Hepatocyte (in vitro differentiated cells): ENCODE measurements around the gene TNNC2. TPM values are rescaled to one million over a fixed set of nuclear protein-coding genes. Genes with fewer than 3 reads are reported as not detected.

Experiments
- DNase-seq: peaks from one replicate; pipeline ENCODE4 v3.0.0-alpha.2; 2016; ENCODE audit warnings: low spot score
- H2AFZ ChIP-seq: fragments of 200-600 bp; sonication (generic); 2 replicates; pipeline ENCODE4 v1.6.0; 2016; ENCODE audit warnings: antibody characterized with exemption, mild to moderate bottlenecking
- H3K27ac ChIP-seq: fragments of 200-600 bp; sonication (generic); 2 replicates; pipeline ENCODE4 v1.5.1; 2016; ENCODE audit warnings: mild to moderate bottlenecking
- H3K27me3 ChIP-seq: fragments of 200-600 bp; sonication (generic); 2 replicates; pipeline ENCODE4 v1.6.1; 2016
- H3K36me3 ChIP-seq: fragments of 200-600 bp; sonication (generic); replicated peaks from 2 replicates; pipeline ENCODE4 v1.5.1; 2016; ENCODE audit warnings: low read depth; ENCODE audit not compliant: insufficient read depth
- H3K4me1 ChIP-seq: fragments of 200-600 bp; sonication (generic); 2 replicates; pipeline ENCODE4 v1.5.1; 2016; ENCODE audit warnings: mild to moderate bottlenecking, moderate library complexity; ENCODE audit not compliant: insufficient read depth
- H3K4me2 ChIP-seq: fragments of 200-600 bp; sonication (generic); 2 replicates; pipeline ENCODE4 v1.6.0; 2016
- H3K4me3 ChIP-seq: fragments of 200-600 bp; sonication (generic); 2 replicates; pipeline ENCODE4 v1.5.1; 2016; ENCODE audit warnings: mild to moderate bottlenecking
- H3K79me2 ChIP-seq: fragments of 200-600 bp; sonication (generic); 2 replicates; pipeline ENCODE4 v1.6.0; 2017; ENCODE audit warnings: mild to moderate bottlenecking
- H3K9me2 ChIP-seq: fragments of 200-600 bp; sonication (generic); replicated peaks from 2 replicates; pipeline ENCODE4 v1.6.0; 2017; ENCODE audit warnings: mild to moderate bottlenecking; ENCODE audit not compliant: insufficient read depth
- H3K9me3 ChIP-seq: fragments of 200-600 bp; sonication (generic); 2 replicates; pipeline ENCODE4 v1.5.1; 2016; ENCODE audit warnings: low read depth, mild to moderate bottlenecking
- H4K20me1 ChIP-seq: fragments of 200-600 bp; sonication (generic); 2 replicates; pipeline ENCODE4 v1.6.0; 2016; ENCODE audit warnings: mild to moderate bottlenecking; ENCODE audit not compliant: insufficient read depth, poor library complexity, severe bottlenecking
- EZH2 ChIP-seq: fragments of 200-600 bp; sonication (generic); IDR thresholded peaks from 2 replicates; pipeline ENCODE4 v1.6.1; 2016; ENCODE audit warnings: antibody characterized with exemption, mild to moderate bottlenecking, borderline replicate concordance
- EZH2phosphoT487 ChIP-seq: fragments of 200-600 bp; sonication (generic); IDR thresholded peaks from one replicate; pipeline ENCODE4 v1.6.1; 2018; ENCODE audit warnings: antibody characterized with exemption, mild to moderate bottlenecking, low read depth, moderate library complexity; ENCODE audit not compliant: unreplicated experiment, severe bottlenecking
- WGBS: methylation state at CpG from one replicate; pipeline ENCODE4 v1.1.6; 2016; ENCODE audit warnings: low lambda C conversion rate; ENCODE audit errors: missing lambda C conversion rate; 5-methylcytosine and 5-hydroxymethylcytosine counted together
- polyA plus RNA-seq: library from polyadenylated mRNA; unstranded; fragments of >200 nt; fragmentation: Nextera tagmentation; extraction: Ambion mirVana; gene quantifications from 2 replicates; pipeline ENCODE4 v1.2.1, GENCODE V29; 2016
- total RNA-seq: library from RNA; depleted of rRNA; stranded (reverse); fragments of >200 nt; gene quantifications from 2 replicates; pipeline ENCODE4 v1.2.3, GENCODE V29; 2014
- TF ChIP-seq, protein P1 (sequence below): fragments of 200-600 bp; sonication (generic); IDR thresholded peaks from 2 replicates; pipeline ENCODE4 v1.5.1; 2016; ENCODE audit warnings: antibody characterized with exemption, mild to moderate bottlenecking; ENCODE audit not compliant: poor library complexity

TNNC2 gene
- total and polyA plus RNA-seq, 2 experiments from 2014 or later, result 0.51 to 0.63 TPM

GRCh38 chr20:45851501-45851900 lies 24.4 kb upstream of the TNNC2 start:
- DNase-seq, result no peak
- Histone ChIP-seq H4K20me1 (no peaks in the 10 kb centered on the region), H3K9me2 (no peaks in the 10 kb centered on the region), H3K9me3 (no peaks in the 10 kb centered on the region), H3K27ac (peak overlapping the region; percentile 17), H3K27me3 (no peaks in the 10 kb centered on the region), H3K4me2 (no peak overlapping the region), H3K36me3 (no peaks in the 10 kb centered on the region), H3K4me1 (peaks cover 9% of the 10 kb centered on the region), H2AFZ (no peak overlapping the region), H3K4me3 (no peak overlapping the region), H3K79me2 (peaks cover 32% of the 10 kb centered on the region)
- TF ChIP-seq, protein P1, sequence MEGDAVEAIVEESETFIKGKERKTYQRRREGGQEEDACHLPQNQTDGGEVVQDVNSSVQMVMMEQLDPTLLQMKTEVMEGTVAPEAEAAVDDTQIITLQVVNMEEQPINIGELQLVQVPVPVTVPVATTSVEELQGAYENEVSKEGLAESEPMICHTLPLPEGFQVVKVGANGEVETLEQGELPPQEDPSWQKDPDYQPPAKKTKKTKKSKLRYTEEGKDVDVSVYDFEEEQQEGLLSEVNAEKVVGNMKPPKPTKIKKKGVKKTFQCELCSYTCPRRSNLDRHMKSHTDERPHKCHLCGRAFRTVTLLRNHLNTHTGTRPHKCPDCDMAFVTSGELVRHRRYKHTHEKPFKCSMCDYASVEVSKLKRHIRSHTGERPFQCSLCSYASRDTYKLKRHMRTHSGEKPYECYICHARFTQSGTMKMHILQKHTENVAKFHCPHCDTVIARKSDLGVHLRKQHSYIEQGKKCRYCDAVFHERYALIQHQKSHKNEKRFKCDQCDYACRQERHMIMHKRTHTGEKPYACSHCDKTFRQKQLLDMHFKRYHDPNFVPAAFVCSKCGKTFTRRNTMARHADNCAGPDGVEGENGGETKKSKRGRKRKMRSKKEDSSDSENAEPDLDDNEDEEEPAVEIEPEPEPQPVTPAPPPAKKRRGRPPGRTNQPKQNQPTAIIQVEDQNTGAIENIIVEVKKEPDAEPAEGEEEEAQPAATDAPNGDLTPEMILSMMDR, result no peak
- TF ChIP-seq EZH2 (no peak), EZH2phosphoT487 (no peak)

DNA sequence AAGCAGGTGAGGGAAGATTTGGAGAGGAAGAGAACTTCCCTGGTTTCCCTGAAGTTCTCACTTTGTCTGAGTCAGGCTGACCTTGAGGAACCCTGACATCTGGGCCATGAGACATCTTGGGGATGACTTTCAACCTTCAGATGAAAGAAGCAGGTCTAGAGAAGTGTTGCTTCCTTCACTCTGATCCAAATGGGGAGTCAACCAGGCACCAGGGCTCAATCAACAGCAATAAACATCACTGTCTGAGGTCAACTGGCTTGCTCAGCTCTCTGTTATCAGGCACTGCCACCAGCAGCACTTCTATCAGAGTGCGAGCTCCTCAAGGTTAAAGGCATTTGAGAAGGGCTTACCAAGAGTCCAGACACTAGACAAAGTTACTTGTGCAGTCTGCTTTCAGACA lies 23.8 kb upstream of the TNNC2 start:
- 46% methylated on average over 1 of the region's 1 CpG for WGBS
- Histone ChIP-seq H3K4me3 (no peak overlapping the region), H3K4me1 (peaks cover 4% of the 10 kb centered on the region), H3K36me3 (no peaks in the 10 kb centered on the region), H2AFZ (no peak overlapping the region), H3K27ac (peak overlapping the region; percentile 20), H4K20me1 (no peaks in the 10 kb centered on the region), H3K27me3 (no peaks in the 10 kb centered on the region), H3K9me3 (no peaks in the 10 kb centered on the region), H3K9me2 (no peaks in the 10 kb centered on the region), H3K79me2 (peaks cover 26% of the 10 kb centered on the region), H3K4me2 (no peak overlapping the region)
- TF ChIP-seq EZH2phosphoT487 (no peak), EZH2 (no peak)
- TF ChIP-seq, protein P1, result no peak
- DNase-seq, result no peak

- Histone ChIP-seq H4K20me1 (no peaks in the 10 kb centered on the region), H3K27me3 (no peaks in the 10 kb centered on the region), H3K4me2 (no peak overlapping the region), H3K9me3 (no peaks in the 10 kb centered on the region), H3K9me2 (no peaks in the 10 kb centered on the region), H3K79me2 (peaks cover 19% of the 10 kb centered on the region), H3K4me3 (no peak overlapping the region), H3K4me1 (no peaks in the 10 kb centered on the region), H3K36me3 (no peaks in the 10 kb centered on the region), H2AFZ (no peak overlapping the region), H3K27ac (no peak overlapping the region)
- TF ChIP-seq EZH2 (no peak), EZH2phosphoT487 (no peak)
- TF ChIP-seq, protein P1, result no peak
- no peak for DNase-seq
- WGBS, result 94% methylated on average over 2 of the region's 2 CpGs
Observed at GRCh38 chr20:45850238-45850637, 23.1 kb upstream of the TNNC2 start.
